Measurements from ENCODE around the gene TAF13. TPM values are rescaled to one million over a fixed set of nuclear protein-coding genes. Genes with fewer than 3 reads are reported as not detected.

TAF13 gene
- total and polyA plus RNA-seq, 2 experiments from 2014 or later: 22.1 to 63.3 TPM

- Histone ChIP-seq H3K79me2 (peaks cover 4% of the 10 kb centered on the region), H4K20me1 (ENCODE audit: insufficient read depth, poor library complexity, severe bottlenecking) (no peaks in the 10 kb centered on the region), H3K36me3 (replicated peaks; ENCODE audit: insufficient read depth, low read depth) (no peaks in the 10 kb centered on the region), H3K9me2 (replicated peaks; ENCODE audit: insufficient read depth) (no peaks in the 10 kb centered on the region), H3K9me3 (ENCODE audit: low read depth) (no peaks in the 10 kb centered on the region), H3K27ac (no peak overlapping the region), H3K4me2 (no peak overlapping the region), H3K4me3 (no peak overlapping the region), H2AFZ (no peak overlapping the region), H3K27me3 (no peaks in the 10 kb centered on the region), H3K4me1 (ENCODE audit: insufficient read depth) (no peaks in the 10 kb centered on the region)
- TF ChIP-seq EZH2phosphoT487 (IDR thresholded peaks at IDR 0.05; ENCODE audit: low read depth, severe bottlenecking, unreplicated experiment): no peak
- no peak for TF ChIP-seq CTCF (IDR thresholded peaks at IDR 0.05; ENCODE audit: poor library complexity)
- TF ChIP-seq EZH2 (IDR thresholded peaks at IDR 0.05; ENCODE audit: borderline replicate concordance): no peak
- WGBS (ENCODE audit: low lambda C conversion rate, missing lambda C conversion rate): 83% methylated on average over 13 of the region's 13 CpGs
- DNase-seq (ENCODE audit: low spot score): no peak
Observed at GRCh38 chr1:109084563-109085517, 9.0 kb upstream of the TAF13 start.

- Histone ChIP-seq H2AFZ (no peak overlapping the region), H3K4me1 (ENCODE audit: insufficient read depth) (no peaks in the 10 kb centered on the region), H3K36me3 (replicated peaks; ENCODE audit: insufficient read depth, low read depth) (no peaks in the 10 kb centered on the region), H3K4me2 (no peak overlapping the region), H3K79me2 (no peaks in the 10 kb centered on the region), H3K27me3 (no peaks in the 10 kb centered on the region), H3K27ac (no peak overlapping the region), H3K9me2 (replicated peaks; ENCODE audit: insufficient read depth) (no peaks in the 10 kb centered on the region), H3K4me3 (no peak overlapping the region), H4K20me1 (ENCODE audit: insufficient read depth, poor library complexity, severe bottlenecking) (no peaks in the 10 kb centered on the region), H3K9me3 (ENCODE audit: low read depth) (no peaks in the 10 kb centered on the region)
- DNase-seq (ENCODE audit: low spot score): no peak
- no peak for TF ChIP-seq EZH2phosphoT487 (IDR thresholded peaks at IDR 0.05; ENCODE audit: low read depth, severe bottlenecking, unreplicated experiment)
- 66% methylated on average over 1 of the region's 1 CpG for WGBS (ENCODE audit: low lambda C conversion rate, missing lambda C conversion rate)
Observed at GRCh38 chr1:109083923-109084322, 8.1 kb upstream of the TAF13 start.

- Histone ChIP-seq H3K27me3 (no peaks in the 10 kb centered on the region), H4K20me1 (ENCODE audit: insufficient read depth, poor library complexity, severe bottlenecking) (no peaks in the 10 kb centered on the region), H3K4me1 (ENCODE audit: insufficient read depth) (no peaks in the 10 kb centered on the region), H3K9me3 (ENCODE audit: low read depth) (no peaks in the 10 kb centered on the region), H3K79me2 (no peaks in the 10 kb centered on the region), H3K9me2 (replicated peaks; ENCODE audit: insufficient read depth) (no peaks in the 10 kb centered on the region), H3K4me2 (no peak overlapping the region), H3K36me3 (replicated peaks; ENCODE audit: insufficient read depth, low read depth) (no peaks in the 10 kb centered on the region), H3K27ac (no peak overlapping the region), H2AFZ (no peak overlapping the region), H3K4me3 (no peak overlapping the region)
- TF ChIP-seq EZH2 (IDR thresholded peaks at IDR 0.05; ENCODE audit: borderline replicate concordance) (no peak), EZH2phosphoT487 (IDR thresholded peaks at IDR 0.05; ENCODE audit: low read depth, severe bottlenecking, unreplicated experiment) (no peak), CTCF (IDR thresholded peaks at IDR 0.05; ENCODE audit: poor library complexity) (no peak)
- no peak for DNase-seq (ENCODE audit: low spot score)
- WGBS (ENCODE audit: low lambda C conversion rate, missing lambda C conversion rate): 95% methylated on average over 3 of the region's 3 CpGs
Observed at GRCh38 chr1:109083501-109083900, 7.7 kb upstream of the TAF13 start.

GRCh38 chr1:109080441-109081082, 4.8 kb upstream of the TAF13 start:
- Histone ChIP-seq H3K4me1 (ENCODE audit: insufficient read depth) (no peaks in the 10 kb centered on the region), H3K27ac (peak overlapping the region; percentile 61), H3K4me2 (peak overlapping the region; percentile 32), H2AFZ (peak overlapping the region; percentile 72), H3K27me3 (no peaks in the 10 kb centered on the region), H3K9me2 (replicated peaks; ENCODE audit: insufficient read depth) (no peaks in the 10 kb centered on the region), H3K36me3 (replicated peaks; ENCODE audit: insufficient read depth, low read depth) (no peaks in the 10 kb centered on the region), H4K20me1 (ENCODE audit: insufficient read depth, poor library complexity, severe bottlenecking) (no peaks in the 10 kb centered on the region), H3K9me3 (ENCODE audit: low read depth) (no peaks in the 10 kb centered on the region), H3K79me2 (no peaks in the 10 kb centered on the region), H3K4me3 (no peak overlapping the region)
- DNase-seq (ENCODE audit: low spot score): no peak
- TF ChIP-seq CTCF (IDR thresholded peaks at IDR 0.05; ENCODE audit: poor library complexity) (no peak), EZH2 (IDR thresholded peaks at IDR 0.05; ENCODE audit: borderline replicate concordance) (no peak), EZH2phosphoT487 (IDR thresholded peaks at IDR 0.05; ENCODE audit: low read depth, severe bottlenecking, unreplicated experiment) (no peak)
- 90% methylated on average over 5 of the region's 5 CpGs for WGBS (ENCODE audit: low lambda C conversion rate, missing lambda C conversion rate)

All from hepatocyte (in vitro differentiated cells).